ENCODE results near the gene CTXND2.

GRCh38 chr1:150881331-150882070 lies 5.4 kb upstream of the CTXND2 start:
- TF ChIP-seq CTCF (IDR thresholded peaks at IDR 0.05; ENCODE audit: insufficient read depth, low read length, poor library complexity, severe bottlenecking) = no peak
- TF ChIP-seq EZH2phosphoT487 (conservative IDR thresholded peaks at IDR 0.05; ENCODE audit: low read length) = no peak

All from SU-DHL-6 (cell line).